Endothelial cell of umbilical vein (primary cell): ENCODE results near the gene PAPPA.

Experiments
- EZH2 ChIP-seq: IDR thresholded peaks from 2 replicates; pipeline ENCODE4 v1.6.1; 2012; ENCODE audit warnings: borderline replicate concordance, low read depth, mild to moderate bottlenecking, moderate library complexity, low read length, inconsistent platforms; ENCODE audit not compliant: severe bottlenecking
- MYC ChIP-seq: IDR thresholded peaks from one replicate; pipeline ENCODE4 v1.6.1; 2011; ENCODE audit warnings: mild to moderate bottlenecking, low read depth, low read length
- POLR2A ChIP-seq: IDR thresholded peaks from 2 replicates; pipeline ENCODE4 v1.6.1; 2012; ENCODE audit warnings: low read depth, mild to moderate bottlenecking, control low read depth, low read length
- TF ChIP-seq, protein P1 (sequence below), 2 donors: IDR thresholded peaks; 1 replicate in 1 of 2; 2 replicates in 1 of 2; pipeline ENCODE4 v1.5.1; 2011; ENCODE audit warnings: low read length in 2 of 2, mild to moderate bottlenecking in 2 of 2, moderate library complexity in 2 of 2, control low read depth in 1 of 2, inconsistent platforms in 1 of 2, low read depth in 1 of 2; ENCODE audit not compliant: insufficient read depth in 1 of 2; ENCODE audit errors: extremely low read depth in 1 of 2

DNA sequence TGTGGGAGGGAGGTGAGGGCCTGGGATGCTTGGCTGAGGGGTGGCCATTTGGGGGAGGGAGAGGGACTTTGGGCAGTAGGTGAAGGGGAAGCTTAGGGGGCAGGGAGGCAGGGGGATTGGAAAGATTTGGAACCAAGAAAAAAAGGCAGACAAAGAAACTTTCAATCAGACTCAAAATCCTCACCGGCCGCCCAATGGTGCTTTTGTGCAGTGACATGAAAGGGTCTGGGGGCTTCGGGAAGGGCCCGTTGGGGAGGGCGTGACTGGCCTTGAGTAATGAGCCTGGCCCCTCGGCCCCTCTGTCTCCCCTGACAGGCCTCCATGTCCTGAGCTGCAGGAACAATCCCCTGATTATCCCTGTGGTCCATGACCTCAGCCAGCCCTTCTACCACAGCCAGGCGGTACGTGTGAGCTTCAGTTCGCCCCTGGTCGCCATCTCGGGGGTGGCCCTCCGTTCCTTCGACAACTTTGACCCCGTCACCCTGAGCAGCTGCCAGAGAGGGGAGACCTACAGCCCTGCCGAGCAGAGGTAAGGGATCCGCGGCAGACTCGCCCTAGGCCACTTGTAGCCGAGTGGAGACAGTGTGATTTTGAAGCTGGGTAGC, 181.1 kb downstream of the PAPPA start:
- TF ChIP-seq, protein P1, sequence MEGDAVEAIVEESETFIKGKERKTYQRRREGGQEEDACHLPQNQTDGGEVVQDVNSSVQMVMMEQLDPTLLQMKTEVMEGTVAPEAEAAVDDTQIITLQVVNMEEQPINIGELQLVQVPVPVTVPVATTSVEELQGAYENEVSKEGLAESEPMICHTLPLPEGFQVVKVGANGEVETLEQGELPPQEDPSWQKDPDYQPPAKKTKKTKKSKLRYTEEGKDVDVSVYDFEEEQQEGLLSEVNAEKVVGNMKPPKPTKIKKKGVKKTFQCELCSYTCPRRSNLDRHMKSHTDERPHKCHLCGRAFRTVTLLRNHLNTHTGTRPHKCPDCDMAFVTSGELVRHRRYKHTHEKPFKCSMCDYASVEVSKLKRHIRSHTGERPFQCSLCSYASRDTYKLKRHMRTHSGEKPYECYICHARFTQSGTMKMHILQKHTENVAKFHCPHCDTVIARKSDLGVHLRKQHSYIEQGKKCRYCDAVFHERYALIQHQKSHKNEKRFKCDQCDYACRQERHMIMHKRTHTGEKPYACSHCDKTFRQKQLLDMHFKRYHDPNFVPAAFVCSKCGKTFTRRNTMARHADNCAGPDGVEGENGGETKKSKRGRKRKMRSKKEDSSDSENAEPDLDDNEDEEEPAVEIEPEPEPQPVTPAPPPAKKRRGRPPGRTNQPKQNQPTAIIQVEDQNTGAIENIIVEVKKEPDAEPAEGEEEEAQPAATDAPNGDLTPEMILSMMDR (IDR thresholded peaks at IDR 0.05; ENCODE audit: extremely low read depth in 1 of 2, insufficient read depth in 1 of 2, low read depth in 1 of 2, low read length in 2 of 2): no peak
- TF ChIP-seq POLR2A (no peak), MYC (no peak), EZH2 (no peak)
